ENCODE results near the gene HDAC10. TPM values are rescaled to one million over a fixed set of nuclear protein-coding genes. Genes with fewer than 3 reads are reported as not detected.
"Not testable (repeated sequence)": the region's sequence is repeated elsewhere in the genome, so short reads cannot be mapped to it uniquely, and the experiment has no call there.

The HDAC10 gene
- total RNA-seq, 1 donor from 2014 or later = 48.9 TPM

DNA sequence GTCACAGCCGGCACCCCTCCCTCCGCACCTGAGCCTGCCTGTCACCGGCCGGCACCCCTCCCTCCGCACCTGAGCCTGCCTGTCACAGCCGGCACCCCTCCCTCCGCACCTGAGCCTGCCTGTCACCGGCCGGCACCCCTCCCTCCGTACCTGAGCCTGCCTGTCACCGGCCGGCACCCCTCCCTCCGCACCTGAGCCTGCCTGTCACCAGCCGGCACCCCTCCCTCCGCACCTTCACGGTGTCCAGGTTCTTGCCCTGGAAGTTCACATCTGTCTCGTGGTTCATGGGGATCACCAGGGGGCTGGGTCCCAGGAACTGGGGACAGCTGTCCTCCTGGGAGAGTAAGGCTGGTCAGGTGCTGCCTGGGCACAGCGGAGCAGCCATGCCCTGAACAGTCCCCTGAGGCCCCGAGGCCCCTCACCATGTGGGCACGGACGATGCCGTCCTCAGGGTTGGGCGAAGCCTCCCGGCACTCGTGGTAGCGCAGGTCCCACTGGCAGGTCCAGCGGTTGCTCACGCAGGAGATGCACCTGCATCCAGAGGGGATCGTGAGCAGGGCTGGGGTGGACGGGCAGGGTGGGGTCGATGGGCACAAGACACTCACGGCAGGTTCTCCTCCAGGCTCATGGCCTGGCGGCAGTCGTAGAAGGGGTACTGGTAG lies 34.6 kb upstream of the HDAC10 start:
- DNase-seq (ENCODE audit: low read depth) = no peak

DNA sequence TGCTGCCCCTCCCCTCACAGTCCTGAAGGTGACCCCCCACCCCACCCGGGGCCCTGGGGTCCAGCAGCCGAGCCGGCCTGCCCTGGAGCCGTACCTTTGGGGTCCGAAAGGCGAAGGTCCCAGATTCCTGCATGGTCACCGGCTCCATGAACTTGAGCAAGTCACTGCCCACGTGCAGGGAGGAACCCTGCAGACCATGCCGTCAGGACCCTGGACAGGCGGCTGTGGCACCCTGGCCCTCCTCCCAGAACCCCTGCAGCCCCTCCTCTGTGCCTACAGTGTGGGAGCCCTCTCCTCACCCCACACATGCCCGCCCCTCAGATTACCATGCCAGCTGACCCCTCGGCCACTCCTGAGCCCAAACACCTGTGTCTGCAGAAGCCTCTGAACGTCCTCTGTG lies 33.4 kb upstream of the HDAC10 start:
- no peak for DNase-seq (ENCODE audit: low read depth)

DNA sequence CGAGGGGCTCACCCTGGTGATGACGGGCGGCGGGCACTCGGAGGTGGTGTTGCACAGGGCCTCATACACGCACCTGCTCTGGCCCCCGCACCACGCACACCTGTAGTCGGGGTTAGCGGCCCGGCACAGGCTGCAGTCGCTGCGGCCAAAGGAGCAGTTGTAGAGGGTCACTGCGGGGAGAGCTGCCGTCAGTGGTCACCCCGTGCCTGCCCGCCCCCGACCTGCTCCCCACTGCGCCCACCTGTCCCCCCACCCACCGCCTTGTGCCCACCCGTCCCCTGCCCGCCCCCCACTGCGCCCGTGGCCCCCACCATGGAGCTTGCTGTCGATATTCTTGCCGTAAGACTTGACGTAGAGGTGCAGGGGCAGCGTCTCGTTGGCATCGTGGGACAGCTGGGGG lies 32.8 kb upstream of the HDAC10 start:
- DNase-seq (ENCODE audit: low read depth) = no peak

DNA sequence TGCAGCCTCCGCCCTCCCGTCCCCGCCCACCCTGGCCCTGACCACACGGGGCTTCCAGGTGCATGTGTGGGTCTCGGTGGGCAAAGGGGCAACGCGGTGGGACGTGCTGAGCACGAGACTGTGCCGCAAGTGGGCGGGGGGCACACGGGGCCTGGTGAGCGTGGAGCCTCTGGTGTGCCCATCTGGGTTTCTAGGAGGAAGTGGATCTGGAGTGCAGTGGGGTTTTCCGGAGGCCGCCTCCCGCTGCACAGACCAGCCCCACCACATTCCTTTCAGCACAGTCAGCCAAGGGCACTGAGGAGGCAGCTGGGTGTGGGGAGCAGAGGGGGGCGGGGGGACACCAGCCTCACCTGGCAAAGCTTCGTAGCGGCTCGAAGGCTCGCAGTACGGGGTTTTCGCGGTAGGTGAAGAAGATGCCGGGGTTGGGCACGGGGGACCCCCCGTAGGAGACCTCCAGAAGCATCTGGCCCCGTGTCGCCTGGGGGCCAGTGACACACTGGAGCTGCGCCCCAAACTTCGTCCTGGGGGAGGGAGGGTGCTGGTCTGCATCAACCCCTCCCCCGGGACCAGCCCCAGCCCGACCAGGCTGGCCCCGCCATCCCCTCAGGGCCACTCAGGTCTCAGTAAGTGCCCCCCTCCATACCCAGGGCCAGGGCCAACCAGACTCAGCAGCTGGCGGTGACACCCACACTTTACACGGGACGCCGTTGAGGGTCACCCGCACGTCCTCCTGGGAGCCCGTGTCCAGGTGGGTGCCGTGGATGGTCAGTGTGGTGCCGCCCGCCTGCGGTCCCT lies 31.5 kb upstream of the HDAC10 start:
- DNase-seq (ENCODE audit: low read depth) = peak; percentile 84

DNA sequence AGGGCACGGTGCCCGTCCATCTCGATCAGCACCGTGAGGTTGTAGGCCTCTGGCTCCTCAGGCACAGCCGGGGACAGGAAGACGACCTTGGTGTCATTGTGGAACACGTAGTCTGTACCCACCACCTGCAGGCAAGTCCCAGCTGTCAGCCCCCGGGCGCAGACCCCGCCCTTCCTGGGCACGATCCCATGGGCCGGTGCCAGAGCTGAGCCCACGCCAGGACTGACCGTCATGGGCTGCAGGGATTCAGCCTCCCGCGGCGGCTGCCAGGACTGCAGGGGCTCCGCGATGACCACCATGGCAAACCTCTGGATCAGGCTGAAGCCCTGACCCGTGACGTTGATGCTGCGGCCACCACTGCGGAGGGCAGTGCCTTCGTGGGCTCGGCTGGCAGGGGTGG lies 30.9 kb upstream of the HDAC10 start:
- DNase-seq (ENCODE audit: low read depth) = no peak

DNA sequence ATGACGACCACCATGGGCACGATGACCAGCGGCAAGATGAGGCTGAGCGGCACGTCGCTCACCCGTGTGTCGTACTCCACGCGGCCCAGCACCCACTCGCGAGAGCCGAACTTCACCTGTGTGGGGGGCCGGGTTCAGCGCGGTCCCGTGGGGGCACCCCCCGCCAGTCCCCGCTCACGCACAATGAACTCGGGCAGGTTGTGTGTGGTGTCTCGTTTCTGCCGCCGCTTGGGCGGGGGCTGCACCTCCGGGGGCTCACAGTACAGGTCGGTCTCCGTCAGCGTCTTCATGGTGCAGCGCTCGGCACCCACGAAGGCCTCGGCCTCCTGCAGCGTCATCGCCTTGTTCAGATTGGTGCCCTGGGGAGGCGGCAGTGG lies 30.3 kb upstream of the HDAC10 start:
- DNase-seq (ENCODE audit: low read depth) = no peak

DNA sequence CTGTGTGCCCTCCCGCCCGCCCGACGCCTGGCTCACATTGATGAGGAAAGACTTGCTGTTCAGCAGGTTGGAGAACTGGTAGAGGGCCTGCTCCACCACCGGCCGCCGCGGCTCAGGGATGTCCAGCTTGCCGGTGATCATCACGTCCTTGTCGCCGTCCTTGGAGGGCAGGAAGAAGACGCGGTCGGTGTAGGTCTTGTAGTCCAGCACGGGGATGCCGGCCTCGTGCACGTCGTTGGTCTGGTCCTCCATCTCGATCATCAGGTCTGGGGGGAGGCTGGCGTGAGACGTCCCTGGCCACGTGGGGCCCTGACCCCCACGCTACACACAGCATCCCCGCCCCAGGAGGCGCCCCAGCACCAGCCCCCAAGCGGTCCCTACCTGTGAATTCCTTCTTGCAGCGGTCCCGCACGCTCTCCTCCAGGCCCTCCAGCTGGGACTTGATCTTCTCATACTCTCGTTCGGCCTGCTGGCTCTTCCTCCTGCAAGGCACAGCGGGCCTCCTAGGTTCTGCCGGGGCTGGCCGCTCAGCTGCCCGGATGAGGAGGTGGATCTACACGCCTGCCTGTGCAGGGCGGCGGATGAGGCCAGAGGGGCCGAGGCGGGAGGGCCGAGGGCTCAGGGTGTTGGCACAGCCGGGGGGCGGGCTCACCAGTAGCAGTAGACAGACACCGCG lies 29.8 kb upstream of the HDAC10 start:
- no peak for DNase-seq (ENCODE audit: low read depth)

DNA sequence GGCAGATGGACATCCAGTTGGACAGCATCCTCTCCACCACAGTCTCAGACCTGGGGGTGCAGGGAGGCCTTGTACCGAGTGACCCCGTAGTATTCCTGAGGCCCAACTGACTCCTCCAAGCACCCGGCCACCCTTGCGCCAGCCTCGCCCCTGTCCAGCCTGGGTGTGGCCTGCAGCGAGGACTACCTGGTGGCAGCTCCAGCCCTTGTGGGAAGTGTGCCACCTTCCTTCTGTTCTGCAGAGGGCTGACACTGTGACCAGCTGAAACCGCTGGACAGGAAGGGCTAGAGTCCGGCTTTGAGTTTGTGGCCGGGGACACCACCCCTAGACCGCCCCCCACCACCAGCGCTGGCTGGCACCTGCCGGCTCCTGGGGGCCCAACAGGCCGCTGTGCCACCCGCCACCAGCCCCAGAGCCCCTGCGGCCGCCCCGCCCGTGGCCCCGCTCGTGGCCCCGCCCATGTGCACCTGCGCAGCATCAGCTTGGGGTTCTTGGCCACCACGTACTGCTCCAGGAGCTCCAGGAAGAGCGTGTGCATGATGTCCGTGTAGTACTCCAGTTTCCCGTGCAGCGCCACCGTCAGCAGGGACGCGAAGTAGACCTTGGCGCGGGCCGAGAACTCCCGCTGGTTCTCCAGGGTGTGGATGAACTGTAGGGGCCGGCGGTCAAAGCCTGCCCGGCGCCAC lies 29.1 kb upstream of the HDAC10 start:
- DNase-seq (ENCODE audit: low read depth) = no peak

DNA sequence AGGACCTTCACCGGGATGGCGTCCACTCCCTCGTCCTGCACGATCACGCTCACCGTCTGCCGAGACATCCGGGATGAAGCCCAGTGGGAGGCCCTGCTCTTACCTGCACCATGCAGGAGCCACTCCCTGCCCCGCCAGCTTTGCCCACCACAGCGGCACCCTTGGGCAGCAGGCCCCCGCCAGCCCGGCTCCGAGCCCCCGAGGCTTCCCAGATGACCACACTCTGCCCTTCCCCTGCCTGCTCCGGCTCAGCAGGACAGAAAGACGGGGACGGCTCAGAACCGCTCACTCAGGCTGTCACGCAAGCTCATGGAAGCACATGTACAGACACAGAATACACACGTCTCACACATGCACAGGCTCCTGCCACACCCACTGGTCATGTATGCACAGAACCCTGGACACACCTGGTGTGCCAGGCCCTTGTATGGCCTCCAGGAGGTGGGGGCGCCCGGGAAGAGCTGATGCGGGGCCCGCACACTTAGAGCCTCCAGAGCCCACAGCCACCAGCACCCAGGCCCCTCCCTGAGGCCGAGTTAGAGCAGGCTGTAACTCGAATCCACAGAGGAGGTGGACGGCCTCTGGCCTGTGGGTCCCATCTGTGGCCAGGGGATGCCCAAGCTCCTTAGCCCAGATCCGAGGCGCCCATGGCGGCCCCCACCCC lies 28.0 kb upstream of the HDAC10 start:
- DNase-seq (ENCODE audit: low read depth) = no peak

DNA sequence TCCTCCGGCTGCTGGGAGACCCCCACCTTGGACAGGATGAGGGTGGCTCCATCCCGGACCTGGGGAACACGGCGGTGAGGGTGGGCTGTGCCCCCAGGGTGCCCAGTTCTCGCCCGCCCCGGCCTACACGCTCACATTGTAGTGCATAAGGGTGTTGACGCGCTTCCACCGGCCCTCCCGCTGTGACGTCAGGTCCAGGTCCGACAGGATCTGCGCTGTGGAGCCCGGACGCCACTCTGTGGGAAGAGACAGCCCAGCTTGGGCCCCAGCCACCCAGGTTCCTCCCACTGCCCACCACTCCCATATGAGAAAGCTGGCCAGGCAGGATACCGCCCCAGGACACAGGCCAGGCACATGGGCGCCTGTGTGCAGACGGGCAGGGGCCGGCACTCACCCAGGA lies 27.4 kb upstream of the HDAC10 start:
- DNase-seq (ENCODE audit: low read depth) = no peak

DNA sequence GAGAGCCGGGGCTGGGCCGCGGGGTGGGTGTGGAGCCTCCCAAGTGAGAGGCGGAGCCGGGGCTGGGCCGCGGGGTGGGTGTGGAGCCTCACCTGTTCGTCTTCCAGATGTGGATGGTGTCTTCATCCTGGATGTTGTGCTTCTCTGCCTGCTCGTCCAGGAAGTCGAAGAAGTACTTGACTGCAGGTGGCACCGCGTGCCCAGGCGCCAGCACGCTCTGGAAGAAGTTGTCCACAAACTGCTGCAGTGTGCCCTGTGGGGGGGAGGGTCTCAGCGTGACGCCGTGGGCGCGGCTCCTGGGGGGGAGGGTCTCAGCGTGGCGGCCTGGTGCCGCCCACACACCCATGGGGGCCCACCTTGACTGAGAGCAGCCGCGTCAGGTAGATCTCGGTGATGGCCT lies 26.7 kb upstream of the HDAC10 start:
- DNase-seq (ENCODE audit: low read depth) = no peak

DNA sequence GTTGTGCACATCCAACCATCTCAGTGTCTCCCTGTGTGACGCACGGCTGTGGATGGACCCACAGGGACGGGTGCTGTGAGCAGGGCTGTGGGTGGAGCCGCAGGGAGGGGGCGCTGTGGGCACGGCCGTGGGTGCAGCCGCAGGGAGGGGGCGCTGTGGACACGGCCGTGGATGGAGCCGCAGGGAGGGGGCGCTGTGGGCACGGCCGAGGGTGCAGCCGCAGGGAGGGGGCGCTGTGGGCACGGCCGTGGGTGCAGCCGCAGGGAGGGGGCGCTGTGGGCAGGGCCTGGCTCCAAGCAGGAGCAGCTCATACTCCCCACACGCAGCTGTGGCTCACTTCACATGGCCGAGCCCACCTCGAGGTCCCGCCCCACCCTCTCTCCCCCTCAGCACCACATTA lies 25.1 kb upstream of the HDAC10 start:
- DNase-seq (ENCODE audit: low read depth) = peak; percentile 16

DNA sequence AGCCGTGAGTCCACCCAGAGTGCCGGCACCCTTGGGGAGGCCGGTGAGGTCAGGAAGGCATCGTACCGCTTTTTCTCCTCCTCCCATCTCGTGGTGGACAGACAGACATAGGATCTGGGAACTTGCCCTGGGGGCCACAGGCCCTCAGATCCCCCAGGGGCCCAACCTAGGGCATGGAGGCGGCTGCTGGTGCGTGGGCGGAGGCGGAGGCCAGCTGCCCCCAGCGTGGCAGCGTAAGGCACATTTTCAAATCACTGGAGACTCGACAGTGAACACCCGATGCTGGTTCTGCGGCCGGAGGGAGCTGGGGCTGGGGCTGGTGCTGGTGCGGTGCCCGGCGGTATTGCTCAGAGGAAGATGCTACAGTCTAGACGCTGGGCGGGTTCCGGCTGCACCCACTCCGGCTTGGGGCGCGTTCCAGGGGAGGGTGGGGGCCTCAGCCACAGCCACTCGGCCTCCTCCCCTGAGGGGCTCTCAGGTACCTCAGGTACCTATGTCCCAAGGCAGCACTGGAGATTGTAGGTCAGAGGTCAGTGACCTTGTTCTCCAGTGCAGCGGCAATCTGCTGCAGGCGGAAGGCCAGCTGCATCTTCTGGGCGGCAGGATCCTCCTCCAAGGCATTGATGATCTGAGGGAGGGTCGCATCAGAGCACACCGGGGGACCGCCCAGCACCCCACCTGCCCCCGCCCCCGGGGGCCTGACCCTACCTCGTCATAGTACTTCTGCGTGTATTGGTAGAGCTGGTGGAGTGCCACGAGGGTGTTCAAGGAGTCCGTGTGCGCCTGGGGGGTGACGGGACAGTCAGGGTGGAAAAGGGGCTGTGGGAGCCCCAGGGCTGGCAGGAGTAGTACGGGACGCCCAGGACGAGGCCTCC lies 24.4 kb upstream of the HDAC10 start:
- DNase-seq (ENCODE audit: low read depth) = no peak

DNA sequence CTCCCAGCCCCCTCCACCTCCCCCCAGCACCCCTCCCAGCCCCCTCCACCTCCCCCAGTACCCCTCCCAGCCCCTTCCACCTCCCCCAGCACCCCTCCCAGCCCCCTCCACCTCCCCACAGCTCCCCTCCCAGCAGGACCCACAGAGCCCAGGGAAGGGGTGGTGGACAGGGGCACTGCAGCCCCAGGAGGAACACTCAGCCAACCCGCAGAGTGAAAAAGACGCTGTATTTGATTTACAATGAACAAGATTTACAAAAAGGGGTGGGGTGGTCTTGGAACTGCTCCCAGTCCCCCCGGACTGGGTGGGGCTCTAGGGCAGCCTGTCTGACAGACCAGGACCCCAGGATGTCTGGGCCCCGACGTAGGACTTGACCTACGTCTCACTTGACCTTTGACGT lies 23.7 kb upstream of the HDAC10 start:
- no peak for DNase-seq (ENCODE audit: low read depth)

DNA sequence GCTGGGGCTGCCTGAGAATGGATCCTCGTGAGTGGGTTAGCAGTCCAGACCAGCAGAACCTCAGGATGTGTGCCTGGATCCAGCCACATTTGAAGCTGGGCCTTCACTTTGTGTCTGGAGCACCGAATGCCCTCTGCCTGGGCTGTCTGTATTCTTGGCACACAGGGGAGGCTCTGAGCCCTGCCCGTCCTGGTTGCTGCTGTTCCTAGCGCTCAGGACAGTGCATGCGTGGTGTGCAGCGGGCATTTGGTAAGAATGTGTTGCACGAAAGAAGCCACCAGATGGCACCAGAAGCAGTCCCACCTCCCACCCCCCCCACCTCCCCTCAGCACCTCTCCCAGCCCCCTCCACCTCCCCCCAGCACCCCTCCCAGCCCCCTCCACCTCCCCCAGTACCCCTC lies 23.2 kb upstream of the HDAC10 start:
- peak; percentile 45 for DNase-seq (ENCODE audit: low read depth)

DNA sequence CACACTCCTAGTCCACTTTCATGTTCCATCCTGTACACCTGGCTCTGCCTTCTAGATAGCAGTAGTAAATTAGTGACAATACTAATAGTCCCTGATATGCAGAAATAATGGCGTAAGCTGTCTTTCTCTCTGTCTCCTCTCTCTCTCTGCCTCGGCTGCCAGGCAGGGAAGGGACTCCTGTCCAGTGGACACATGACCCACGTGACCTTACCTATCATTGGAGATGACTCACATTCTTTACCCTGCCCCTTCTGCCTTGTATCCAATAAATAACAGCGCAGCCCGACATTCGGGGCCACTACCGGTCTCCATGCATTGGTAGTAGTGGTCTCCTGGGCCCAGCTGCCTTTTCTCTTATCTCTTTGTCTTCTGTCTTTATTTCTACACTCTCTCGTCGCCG lies 22.7 kb upstream of the HDAC10 start:
- DNase-seq (ENCODE audit: low read depth) = not testable (repeated sequence)

DNA sequence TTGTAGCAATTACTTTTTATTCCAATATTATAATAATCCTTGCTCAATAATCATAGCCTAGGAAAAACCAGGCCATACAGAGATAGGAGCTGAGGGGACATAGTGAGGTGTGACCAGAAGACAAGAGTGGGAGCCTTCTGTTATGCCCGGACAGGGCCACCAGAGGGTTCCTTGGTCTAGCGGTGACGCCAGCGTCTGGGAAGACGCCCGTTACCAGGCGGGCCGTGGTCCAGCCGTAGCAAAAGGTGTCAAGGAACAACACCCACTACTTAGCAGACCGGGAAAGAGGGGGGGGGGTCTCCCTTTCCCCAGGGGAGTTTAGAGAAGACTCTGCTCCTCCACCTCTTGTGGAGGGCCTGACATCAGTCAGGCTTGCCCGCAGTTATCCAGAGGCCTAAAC lies 22.3 kb upstream of the HDAC10 start:
- DNase-seq (ENCODE audit: low read depth) = not testable (repeated sequence)

DNA sequence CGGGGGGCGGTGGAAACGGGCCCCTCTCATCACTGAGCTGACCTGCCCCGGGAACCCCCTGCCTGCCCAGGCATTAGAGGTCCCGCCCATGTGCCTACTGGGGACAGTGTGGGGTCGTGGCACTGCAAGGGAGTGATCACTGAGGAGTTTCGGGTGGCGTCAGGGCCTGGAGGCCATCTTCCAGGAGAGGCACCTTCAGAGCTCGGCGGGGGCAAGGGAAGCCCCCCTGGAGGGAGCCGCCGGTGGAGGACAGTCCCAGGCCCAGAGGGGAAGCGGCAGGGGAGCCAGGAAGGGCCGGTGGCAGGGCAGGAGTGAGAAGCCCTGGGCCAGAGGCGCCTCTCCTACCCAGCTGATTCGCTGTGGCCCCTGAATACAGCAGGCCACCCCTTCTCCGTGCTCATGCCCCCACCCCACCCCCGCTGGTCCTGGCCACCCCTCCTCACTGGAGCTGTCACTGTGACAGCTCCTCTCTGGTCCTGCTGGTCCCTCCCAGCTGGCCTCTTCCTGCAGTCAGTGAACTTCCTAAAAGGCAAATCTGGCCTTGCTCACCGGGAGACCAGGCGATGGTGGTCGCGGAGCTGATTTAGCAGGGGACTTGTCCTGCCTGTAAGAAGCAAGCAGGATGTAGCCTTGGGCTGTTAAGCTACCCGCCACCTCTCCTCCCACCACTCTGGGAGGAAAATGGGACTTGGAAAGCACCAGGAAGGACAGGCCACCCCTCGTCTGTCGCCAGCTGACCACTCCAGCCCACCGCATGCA lies 21.2 kb upstream of the HDAC10 start:
- DNase-seq (ENCODE audit: low read depth) = no peak

DNA sequence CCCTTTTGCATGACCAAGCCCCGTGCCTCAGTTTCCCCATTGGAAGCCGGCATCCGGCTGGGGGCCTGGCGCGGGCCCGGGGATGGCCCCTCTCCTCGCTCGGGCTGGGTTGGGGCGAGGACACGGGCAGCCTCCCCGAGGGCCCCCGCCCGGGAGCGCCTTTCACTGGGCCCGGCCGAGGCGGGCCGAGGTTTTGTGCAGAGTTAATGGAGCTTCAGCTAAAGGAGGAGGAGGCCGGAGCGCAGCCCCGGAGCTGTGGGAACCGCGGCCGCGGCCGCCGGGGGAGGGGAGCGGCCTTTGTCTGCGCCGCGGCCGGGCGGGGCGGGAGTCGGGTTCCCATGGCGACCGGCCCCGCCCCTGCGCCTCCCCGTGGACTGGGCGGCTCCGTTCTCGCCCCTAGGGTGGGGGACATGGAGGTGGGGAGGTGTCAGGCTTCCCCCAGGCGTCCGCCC lies 20.5 kb upstream of the HDAC10 start:
- DNase-seq (ENCODE audit: low read depth) = peak; percentile 15
